GM11168 (cell line): Measurements from ENCODE around the gene MLLT10.
"Not testable (repeated sequence)": the region's sequence is repeated elsewhere in the genome, so short reads cannot be mapped to it uniquely, and the experiment has no call there.

ENCODE experiments used
- in situ Hi-C: fragments of 300-500 bp; cut with MboI; formaldehyde crosslinking; loops from one replicate; pipeline ENCODE4 v1.12.0; 2022; ENCODE audit warnings: low sequenced_read_pairs; ENCODE audit not compliant: unreplicated experiment

The MLLT10 gene

DNA sequence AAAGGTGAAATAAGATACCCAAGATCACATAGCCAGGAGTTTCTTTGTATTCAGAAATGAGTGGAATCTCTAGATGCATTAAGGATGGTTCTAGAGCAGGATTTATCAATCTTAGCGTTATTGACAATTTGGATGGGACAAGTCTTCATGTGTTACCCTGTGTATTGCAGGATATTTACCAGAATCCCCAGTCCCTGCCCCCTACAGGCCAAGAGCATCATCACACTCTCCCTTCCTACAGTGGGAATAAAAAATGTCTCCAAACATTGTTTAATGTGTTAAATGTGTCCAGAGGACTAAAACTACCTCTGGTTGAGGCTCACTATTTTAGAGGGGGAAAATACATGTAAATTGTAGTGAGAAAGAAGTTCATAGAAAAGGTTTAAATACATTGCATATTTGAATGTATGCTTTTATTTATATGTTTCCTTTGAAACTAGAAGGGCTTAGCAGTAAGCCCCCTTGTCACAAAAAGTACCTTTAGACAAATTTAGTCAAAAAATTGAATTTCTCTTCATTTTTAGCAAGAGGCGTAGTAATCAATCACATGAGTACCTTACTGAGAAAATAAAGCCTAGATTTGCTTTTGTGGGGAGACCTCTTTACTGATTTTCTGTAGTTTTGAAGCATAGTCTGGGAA lies 141.2 kb downstream of the MLLT10 start:
- in situ Hi-C loops: no loop called here

- in situ Hi-C loops: no loop called here
These were observed 143.5 kb downstream of the MLLT10 start for GRCh38 chr10:21677551-21677950.

- in situ Hi-C loops: no loop called here
These were observed 147.1 kb downstream of the MLLT10 start for GRCh38 chr10:21681156-21681555.

- in situ Hi-C loops: no loop called here
These were observed 153.4 kb downstream of the MLLT10 start for GRCh38 chr10:21687266-21688008.

- in situ Hi-C loops: no loop called here
These were observed 153.9 kb downstream of the MLLT10 start for GRCh38 chr10:21688009-21688332.

DNA sequence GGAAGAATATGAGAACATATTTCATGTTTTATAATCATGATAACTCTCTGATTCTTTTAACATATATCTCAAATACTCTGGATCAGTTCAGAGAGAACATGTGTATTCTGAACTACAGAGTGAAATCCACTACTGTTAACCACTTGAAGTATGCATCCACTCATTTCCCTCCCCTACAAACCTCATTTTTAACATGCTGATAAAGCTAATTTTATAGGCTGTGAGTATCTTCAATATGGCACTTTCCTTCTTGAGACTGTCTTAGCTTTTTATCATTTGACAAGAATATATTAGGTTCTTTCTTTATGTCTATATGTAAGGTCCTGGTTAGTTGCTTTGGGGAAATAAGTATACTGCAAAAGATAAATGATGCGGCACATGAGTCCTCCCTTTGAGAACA lies 154.8 kb downstream of the MLLT10 start:
- in situ Hi-C loops: no loop called here

DNA sequence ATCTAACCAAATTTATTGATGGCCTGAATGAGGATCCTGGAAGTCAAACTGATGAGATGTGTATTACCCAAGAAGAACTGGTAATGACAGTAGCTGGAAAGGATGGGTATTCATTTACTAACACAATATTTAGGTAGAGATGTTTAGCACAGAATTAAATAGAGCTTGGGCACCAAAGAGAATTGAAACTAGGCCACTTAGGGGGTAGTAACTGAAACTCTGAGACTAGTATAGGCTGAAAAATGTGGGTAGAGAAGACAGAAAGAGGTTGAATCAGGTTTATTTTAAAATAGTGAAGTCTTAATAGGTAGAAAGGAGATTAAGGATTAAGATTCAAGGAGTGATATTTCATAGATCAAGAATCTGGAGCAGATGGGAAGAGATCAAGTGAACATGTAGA lies 155.8 kb downstream of the MLLT10 start:
- in situ Hi-C loops: no loop called here

- in situ Hi-C loops: no loop called here
These were observed 158.9 kb downstream of the MLLT10 start for GRCh38 chr10:21692916-21693315.

DNA sequence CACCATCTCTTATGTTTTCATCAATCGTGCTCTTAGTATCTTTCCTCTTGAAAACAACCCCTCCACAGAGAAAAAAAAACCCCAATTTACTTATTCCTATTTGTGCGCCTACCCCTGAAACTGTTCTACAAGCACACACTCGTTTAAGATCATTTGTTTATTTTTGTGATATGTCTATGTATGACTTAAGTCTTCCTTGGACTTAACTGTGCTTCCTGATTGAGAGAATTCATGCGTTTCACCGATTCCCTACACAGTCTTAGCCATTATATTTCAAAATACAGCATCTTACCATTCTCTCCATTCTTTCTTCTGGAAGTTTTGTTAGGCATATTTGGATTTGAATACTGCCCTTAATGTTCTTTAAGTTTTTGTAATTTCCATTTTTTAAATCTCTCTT lies 159.4 kb downstream of the MLLT10 start:
- in situ Hi-C loops: no loop called here

DNA sequence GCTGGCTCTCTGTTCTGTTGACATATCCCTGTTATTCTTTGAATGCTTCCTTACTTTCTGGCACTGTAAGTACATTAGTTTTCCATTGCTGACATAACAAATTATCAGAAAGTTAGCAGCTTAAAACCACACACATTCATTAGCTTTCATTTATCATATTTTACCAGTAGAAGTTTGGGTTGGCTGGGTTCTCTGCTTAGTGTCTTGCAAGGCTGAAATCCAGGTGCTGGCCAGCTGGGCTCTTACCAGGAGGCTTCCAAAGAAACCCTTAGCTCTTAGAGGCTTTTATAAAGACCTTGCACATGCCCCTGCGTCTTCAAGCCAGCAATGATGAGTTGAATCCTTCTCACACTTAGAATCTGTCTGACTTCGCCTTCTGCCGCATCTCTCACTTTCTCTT lies 160.6 kb downstream of the MLLT10 start:
- in situ Hi-C loops: no loop called here

- in situ Hi-C loops: no loop called here
These were observed 162.3 kb downstream of the MLLT10 start for GRCh38 chr10:21696302-21696701.

DNA sequence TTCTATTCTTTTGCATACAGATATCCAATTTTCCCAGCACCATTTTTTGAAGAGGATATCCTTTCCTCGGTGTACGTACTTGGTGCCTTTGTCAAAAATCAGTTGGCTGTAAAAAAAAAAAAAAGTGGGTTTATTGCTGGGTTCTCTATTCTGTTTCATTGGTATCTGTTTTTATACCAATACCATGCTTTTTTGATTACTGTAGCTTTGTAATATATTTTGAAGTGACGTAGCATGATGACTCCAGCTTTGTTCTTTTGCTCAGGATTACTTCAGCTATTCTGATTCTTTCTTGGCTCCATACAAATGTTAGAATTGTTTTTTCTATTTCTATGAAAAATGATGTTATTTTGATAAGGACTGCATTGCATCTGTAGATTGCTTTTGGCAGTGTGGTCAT lies 165.5 kb downstream of the MLLT10 start:
- in situ Hi-C loops: no loop called here

DNA sequence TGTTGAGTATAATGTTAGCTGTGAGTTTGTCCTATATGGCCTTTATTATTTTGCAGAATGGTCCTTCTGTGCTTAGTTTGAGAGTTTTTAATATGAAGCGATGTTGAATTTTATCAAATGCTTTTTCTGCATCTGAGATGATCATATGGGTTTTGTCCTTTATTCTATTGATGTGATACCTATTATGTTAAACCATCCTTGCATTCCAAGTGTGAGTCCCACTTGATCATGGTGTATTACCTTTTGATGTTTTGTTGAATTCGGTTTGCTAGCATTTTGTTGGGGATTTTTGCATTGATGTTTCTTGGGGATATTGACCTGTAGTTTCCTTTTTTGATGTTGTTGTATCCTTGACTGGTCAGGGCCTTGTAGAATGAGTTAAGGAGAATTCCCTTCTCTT lies 166.4 kb downstream of the MLLT10 start:
- in situ Hi-C loops: no loop called here

DNA sequence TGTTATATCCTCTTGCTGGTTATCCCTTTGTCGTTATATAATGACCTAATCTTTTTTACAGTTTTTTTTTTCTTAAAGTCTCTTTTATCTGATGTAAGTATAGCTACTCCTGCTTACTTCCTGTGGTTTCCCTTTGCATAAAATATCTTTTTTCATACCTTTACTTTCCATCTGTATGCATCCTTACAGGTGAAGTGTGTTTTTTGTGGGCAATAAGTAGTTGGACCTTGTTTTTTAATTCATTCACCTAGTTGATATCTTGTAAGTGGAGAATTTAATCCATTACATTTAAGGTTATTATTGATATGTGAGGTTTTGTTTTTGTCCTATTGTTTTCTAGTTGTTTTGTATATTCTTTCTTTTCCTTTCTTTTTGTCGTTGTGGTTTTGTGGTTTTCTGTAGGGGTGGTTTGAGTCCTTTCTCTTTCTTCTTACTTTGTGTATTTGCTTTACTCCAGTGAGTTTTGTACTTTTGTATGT lies 168.6 kb downstream of the MLLT10 start:
- in situ Hi-C loops: no loop called here

DNA sequence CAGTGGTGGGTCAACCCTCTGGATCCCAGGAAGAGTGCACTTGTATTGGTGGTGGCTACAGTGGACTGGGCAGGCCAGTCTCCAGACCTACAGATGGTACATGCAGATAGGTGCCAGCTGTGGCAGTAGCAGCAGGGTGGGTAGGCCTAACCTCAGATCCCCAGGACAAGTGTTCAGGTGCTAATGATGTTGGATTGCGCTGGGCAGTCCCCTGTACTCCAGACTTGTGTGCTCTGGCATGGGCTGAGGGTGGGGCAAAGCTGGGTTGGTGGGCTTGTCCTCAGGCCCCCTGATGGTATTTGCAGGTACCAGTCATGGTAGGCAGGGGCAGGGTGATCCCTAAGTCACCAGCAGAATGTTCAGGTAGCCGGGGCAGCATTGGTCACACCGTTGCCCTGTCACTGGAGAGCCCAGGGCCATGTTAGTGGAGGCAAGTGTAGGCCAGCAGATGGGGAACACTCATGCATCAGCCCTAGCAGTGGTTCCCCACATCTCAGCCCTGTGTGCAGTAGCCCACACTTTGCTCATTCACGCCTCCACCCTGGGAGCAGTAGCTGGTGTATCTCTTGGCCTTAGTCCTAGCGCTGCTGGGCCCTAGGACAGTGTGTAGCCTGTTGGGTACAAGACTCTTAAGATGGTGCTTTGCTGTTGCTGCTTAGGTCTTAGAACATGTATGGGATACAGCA lies 171.3 kb downstream of the MLLT10 start:
- in situ Hi-C loops: no loop called here

DNA sequence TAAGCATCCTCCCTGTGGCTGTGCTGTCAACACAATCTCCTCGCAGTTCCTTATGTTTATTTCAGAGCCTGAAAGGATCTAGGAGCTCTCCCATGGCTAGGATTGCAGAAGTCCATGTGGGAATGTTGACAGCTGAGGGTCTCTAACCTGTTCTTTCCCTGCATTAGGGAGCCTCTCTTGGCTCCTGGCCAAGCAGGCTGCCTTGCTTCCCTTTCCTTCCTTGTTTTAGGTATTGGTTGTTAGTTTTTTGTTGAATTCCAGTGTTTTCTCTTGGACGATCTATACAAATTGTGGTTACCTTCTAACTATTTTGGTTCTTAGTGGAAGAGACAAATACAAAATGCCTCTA lies 171.8 kb downstream of the MLLT10 start:
- in situ Hi-C loops: no loop called here

- in situ Hi-C loops: no loop called here
These were observed 173.5 kb downstream of the MLLT10 start for GRCh38 chr10:21707498-21707897.

DNA sequence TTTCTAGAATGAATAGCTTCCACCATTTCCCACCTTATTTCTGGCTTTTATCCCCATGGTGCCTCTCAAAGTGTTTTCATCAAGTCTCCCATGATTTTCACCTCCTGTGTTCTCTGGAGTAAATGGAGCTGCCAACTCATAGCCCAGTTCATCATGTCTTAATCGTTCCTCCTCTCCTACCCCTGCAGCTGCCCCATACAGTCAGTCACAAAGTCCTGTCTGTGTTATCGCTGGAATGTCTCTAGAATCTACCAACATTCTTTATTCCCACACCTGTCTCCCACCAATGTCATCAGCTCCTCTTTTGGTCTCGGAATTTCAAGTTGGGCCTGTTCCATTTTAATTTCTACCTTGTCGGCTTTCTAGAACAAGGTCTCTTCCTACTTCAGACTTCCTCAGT lies 178.9 kb downstream of the MLLT10 start:
- in situ Hi-C loops: no loop called here

GRCh38 chr10:21715531-21716195 lies 181.6 kb downstream of the MLLT10 start:
- in situ Hi-C loops: no loop called here

DNA sequence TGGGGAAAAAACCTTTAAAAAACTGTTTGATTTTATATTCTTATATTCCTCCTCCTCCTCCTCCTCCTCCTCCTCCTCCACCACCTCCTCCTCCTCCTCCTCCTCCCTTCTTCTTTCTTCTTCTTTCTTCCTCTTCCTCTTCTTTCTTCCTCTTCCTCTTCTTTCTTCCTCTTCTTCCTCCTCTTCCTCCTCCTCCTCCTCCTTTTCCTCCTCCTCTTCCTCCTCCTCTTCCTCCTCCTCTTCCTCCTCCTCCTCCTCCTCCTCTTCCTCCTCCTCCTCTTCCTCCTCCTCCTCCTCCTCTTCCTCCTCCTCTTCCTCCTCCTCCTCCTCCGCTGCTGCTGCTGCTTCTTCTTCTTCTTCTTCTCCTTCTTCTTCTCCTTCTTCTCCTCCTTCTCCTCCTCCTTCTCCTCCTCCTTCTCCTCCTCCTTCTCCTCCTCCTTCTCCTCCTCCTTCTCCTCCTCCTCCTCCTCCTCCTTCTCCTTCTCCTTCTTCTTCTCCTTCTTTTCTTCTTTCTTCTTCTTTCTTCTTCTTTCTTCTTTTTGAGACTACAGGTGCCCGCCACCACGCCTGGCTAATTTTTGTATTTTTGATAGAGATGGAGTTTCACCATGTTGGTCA lies 183.5 kb downstream of the MLLT10 start:
- in situ Hi-C loops: not testable (repeated sequence)

DNA sequence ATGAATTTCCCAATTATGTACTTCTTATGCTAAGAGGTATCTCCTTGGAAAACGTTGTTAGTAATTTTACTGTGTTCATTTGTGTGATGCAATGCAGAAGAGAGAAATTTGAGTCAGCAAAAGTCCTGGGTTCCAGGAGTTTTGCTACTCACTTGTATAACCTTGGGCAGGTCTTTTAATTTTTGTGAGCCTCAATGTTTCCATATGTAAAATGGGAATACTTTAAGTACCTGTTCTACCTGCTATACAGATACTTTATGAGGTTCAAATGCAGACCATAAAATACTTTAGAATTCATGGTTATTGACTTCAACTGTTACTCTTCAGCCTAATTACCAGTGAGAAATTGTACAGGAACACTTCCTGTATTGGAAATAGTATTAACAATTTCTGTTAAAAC lies 185.5 kb downstream of the MLLT10 start:
- in situ Hi-C loops: no loop called here
